SK-N-SH (cell line): Measurements from ENCODE around the gene LHPP. TPM values are rescaled to one million over a fixed set of nuclear protein-coding genes. Genes with fewer than 3 reads are reported as not detected.

ENCODE experiments used
- CTCF ChIA-PET: fragments of 300-600, 350-600 bp; formaldehyde crosslinking; extraction: SDS; loops from one replicate; lab custom pipeline; 2021; lab: Yijun Ruan, JAX
- POLR2A ChIA-PET: fragments of 350-600 bp; sonication (Branson Sonifier 250); formaldehyde crosslinking; extraction: SDS; loops from one replicate; lab custom pipeline; 2020; ENCODE audit warnings: antibody characterized with exemption, inconsistent platforms; lab: Yijun Ruan, JAX
- DNase-seq: peaks from one replicate; pipeline ENCODE4 v3.0.0; 2012
- H2AFZ ChIP-seq: fragments of 200-600 bp; sonication (generic); 2 replicates; pipeline ENCODE4 v1.8.1; 2016; ENCODE audit warnings: antibody characterized with exemption, mild to moderate bottlenecking, low read depth
- H3F3A ChIP-seq: fragments of 200-600 bp; sonication (generic); replicated peaks from 2 replicates; pipeline ENCODE3; 2016; ENCODE audit warnings: antibody characterized with exemption, mild to moderate bottlenecking; ENCODE audit not compliant: insufficient read depth
- H3K27ac ChIP-seq, 2 experiments: fragments of 200-500 bp in 1 of 2; fragments of 200-600 bp in 1 of 2; sonication (Bioruptor generic) in 1 of 2; sonication (generic), shearing (Covaris generic) in 1 of 2; 2 replicates each; pipeline versions ENCODE4 v1.5.1 to v1.6.1; 2014 to 2016; ENCODE audit warnings: low read depth in 2 of 2, inconsistent platforms in 1 of 2, low read length in 1 of 2, mild to moderate bottlenecking in 1 of 2, mixed read lengths in 1 of 2
- H3K27me3 ChIP-seq: fragments of 200-600 bp; sonication (generic), shearing (Covaris generic); 2 replicates; pipeline ENCODE4 v1.6.1; 2016; ENCODE audit warnings: mixed run types; ENCODE audit not compliant: insufficient read depth
- H3K36me3 ChIP-seq, 2 experiments: fragments of 200-500 bp in 1 of 2; fragments of 200-600 bp in 1 of 2; sonication (Bioruptor generic) in 1 of 2; sonication (generic) in 1 of 2; replicated peaks in 1 of 2; 2 replicates each; pipeline versions ENCODE3 to v1.5.1; 2014 to 2016; ENCODE audit warnings: low read length in 1 of 2, mild to moderate bottlenecking in 1 of 2; ENCODE audit not compliant: insufficient read depth in 2 of 2, control insufficient read depth in 1 of 2
- H3K4me1 ChIP-seq, 2 experiments: fragments of 200-500 bp in 1 of 2; fragments of 200-600 bp in 1 of 2; sonication (Bioruptor generic) in 1 of 2; sonication (generic), shearing (Covaris generic) in 1 of 2; 2 replicates each; pipeline versions ENCODE4 v1.5.1 to v1.6.1; 2014 to 2016; ENCODE audit warnings: low read depth in 1 of 2, low read length in 1 of 2, mixed run types in 1 of 2; ENCODE audit not compliant: insufficient read depth in 2 of 2, control insufficient read depth in 1 of 2
- H3K4me2 ChIP-seq: fragments of 200-600 bp; sonication (generic), shearing (Covaris generic); 2 replicates; pipeline ENCODE4 v1.6.1; 2017; ENCODE audit warnings: mixed run types
- H3K4me3 ChIP-seq, 2 experiments: fragments of 200-500 bp in 1 of 2; fragments of 200-600 bp in 1 of 2; sonication (Bioruptor generic) in 1 of 2; sonication (generic), shearing (Covaris generic) in 1 of 2; 2 replicates each; pipeline versions ENCODE4 v1.5.1 to v1.8.1; 2014 to 2016; ENCODE audit warnings: low read depth in 2 of 2, inconsistent platforms in 1 of 2, low read length in 1 of 2, mild to moderate bottlenecking in 1 of 2, mixed read lengths in 1 of 2, moderate library complexity in 1 of 2
- H3K79me2 ChIP-seq: fragments of 200-600 bp; sonication (generic); 2 replicates; pipeline ENCODE4 v1.8.1; 2017; ENCODE audit warnings: mild to moderate bottlenecking; ENCODE audit not compliant: insufficient read depth
- H3K9ac ChIP-seq: fragments of 200-600 bp; sonication (generic); 2 replicates; pipeline ENCODE4 v1.6.1; 2017; ENCODE audit warnings: mixed run types
- H3K9me2 ChIP-seq: fragments of 200-600 bp; sonication (generic); 2 replicates; pipeline ENCODE4 v1.6.1; 2017; ENCODE audit warnings: mixed run types
- H3K9me3 ChIP-seq: fragments of 200-600 bp; sonication (generic); 2 replicates; pipeline ENCODE4 v1.6.1; 2017; ENCODE audit warnings: mixed run types, mild to moderate bottlenecking, moderate library complexity
- H4K20me1 ChIP-seq: fragments of 200-600 bp; sonication (generic); 2 replicates; pipeline ENCODE4 v1.6.1; 2017; ENCODE audit warnings: mild to moderate bottlenecking, mixed run types; ENCODE audit not compliant: insufficient read depth
- CTCF ChIP-seq: fragments of 200-600 bp; sonication (generic); IDR thresholded peaks from 2 replicates; pipeline ENCODE4 v1.6.1; 2017; ENCODE audit warnings: antibody characterized with exemption, mild to moderate bottlenecking, moderate library complexity
- ELF1 ChIP-seq: IDR thresholded peaks from 2 replicates; pipeline ENCODE4 v1.4.0; 2012
- EP300 ChIP-seq, 2 experiments: IDR thresholded peaks; 2 replicates each; pipeline versions ENCODE4 v1.4.0 to v1.6.1; 2012; ENCODE audit warnings: borderline replicate concordance in 1 of 2, low read depth in 1 of 2, low read length in 1 of 2
- EZH2phosphoT487 ChIP-seq: fragments of 200-600 bp; sonication (generic); IDR thresholded peaks from 2 replicates; pipeline ENCODE4 v1.6.1; 2017; ENCODE audit warnings: low read depth, mixed run types, mild to moderate bottlenecking, antibody characterized with exemption, moderate library complexity, borderline replicate concordance
- FOXM1 ChIP-seq: IDR thresholded peaks from 2 replicates; pipeline ENCODE4 v1.4.0; 2012; ENCODE audit warnings: low read depth, mild to moderate bottlenecking
- IRF3 ChIP-seq: fragments of 150-350 bp; IDR thresholded peaks from 2 replicates; pipeline ENCODE4 v1.6.1; 2016; ENCODE audit warnings: mild to moderate bottlenecking, low read depth, low read length
- JUND ChIP-seq: IDR thresholded peaks from 2 replicates; pipeline ENCODE4 v1.4.0; 2012
- MAX ChIP-seq: IDR thresholded peaks from 2 replicates; pipeline ENCODE4 v1.4.0; 2012; ENCODE audit warnings: low read depth
- MEF2A ChIP-seq: IDR thresholded peaks from 2 replicates; pipeline ENCODE4 v1.4.0; 2012; ENCODE audit warnings: low read depth, borderline replicate concordance
- PBX3 ChIP-seq: IDR thresholded peaks from 2 replicates; pipeline ENCODE4; 2012
- POLR2AphosphoS5 ChIP-seq: IDR thresholded peaks from 2 replicates; pipeline ENCODE4 v1.6.1; 2012; ENCODE audit warnings: low read depth, low read length
- RAD21 ChIP-seq: IDR thresholded peaks from 2 replicates; pipeline ENCODE4 v1.6.1; 2012; ENCODE audit warnings: mild to moderate bottlenecking, low read length
- RFX5 ChIP-seq: IDR thresholded peaks from 2 replicates; pipeline ENCODE4 v1.6.1; 2012; ENCODE audit warnings: mild to moderate bottlenecking, improper control_type of control experiment, low read length
- RXRA ChIP-seq: IDR thresholded peaks from 2 replicates; pipeline ENCODE4 v1.4.0; 2012; ENCODE audit warnings: low read depth, mild to moderate bottlenecking, borderline replicate concordance
- YY1 ChIP-seq: IDR thresholded peaks from 2 replicates; pipeline ENCODE4 v1.4.0; 2012; ENCODE audit warnings: low read depth, mild to moderate bottlenecking
- WGBS: methylation state at CpG from one replicate; pipeline ENCODE4 v1.1.6; 2017; ENCODE audit warnings: low lambda C conversion rate; 5-methylcytosine and 5-hydroxymethylcytosine counted together
- polyA plus RNA-seq, 3 experiments: library from polyadenylated mRNA; depleted of rRNA; stranded (reverse); fragments of >200 nt; gene quantifications; 2 replicates each; pipeline ENCODE4 v1.2.3, GENCODE V29; 2012
- TF ChIP-seq, protein P1 (sequence below): IDR thresholded peaks from 2 replicates; pipeline ENCODE4 v1.4.0; 2012; ENCODE audit warnings: low read depth, borderline replicate concordance
- TF ChIP-seq, protein P2 (sequence below): IDR thresholded peaks from 2 replicates; pipeline ENCODE4 v1.4.0; 2012; ENCODE audit warnings: low read depth, borderline replicate concordance

LHPP gene
- polyA plus RNA-seq, 1 of the 3 experiments (the other 2 are of a cell fraction) = 29.8 TPM

- TF ChIP-seq MAX (no peak), POLR2AphosphoS5 (no peak), YY1 (no peak), EP300 (IDR thresholded peaks at IDR 0.05; ENCODE audit: borderline replicate concordance in 1 of 2, low read depth in 1 of 2, low read length in 1 of 2) (no peak), FOXM1 (no peak)
Measured at GRCh38 chr10:124509880-124510632, 48.4 kb downstream of the LHPP start (continued).

- no peaks in the 10 kb centered on the region for H3K36me3 ChIP-seq
- H2AFZ ChIP-seq = no peak overlapping the region
- H3K27ac ChIP-seq = no peak overlapping the region
- no peaks in the 10 kb centered on the region for H3F3A ChIP-seq
- DNase-seq = no peak
- no peaks in the 10 kb centered on the region for H4K20me1 ChIP-seq
- H3K79me2 ChIP-seq = no peaks in the 10 kb centered on the region
- H3K4me3 ChIP-seq = no peak overlapping the region
- no peaks in the 10 kb centered on the region for H3K27me3 ChIP-seq
- ChIA-PET CTCF (interaction anchor here (0.6 to 1.2 kb wide), 4 partner anchors 18 to 248 kb away, joined by 3 to 4 read pairs (median 4); no protein-coding TSS in a partner anchor), POLR2A (no interaction called here)
- WGBS = 76% methylated on average over 4 of the region's 10 CpGs
- H3K9ac ChIP-seq = no peak overlapping the region
- no peak for TF ChIP-seq IRF3
- TF ChIP-seq PBX3 = no peak
- TF ChIP-seq CTCF = no peak
- TF ChIP-seq JUND = no peak
- no peak for TF ChIP-seq RXRA
- TF ChIP-seq RFX5 = no peak
- TF ChIP-seq, protein P1, sequence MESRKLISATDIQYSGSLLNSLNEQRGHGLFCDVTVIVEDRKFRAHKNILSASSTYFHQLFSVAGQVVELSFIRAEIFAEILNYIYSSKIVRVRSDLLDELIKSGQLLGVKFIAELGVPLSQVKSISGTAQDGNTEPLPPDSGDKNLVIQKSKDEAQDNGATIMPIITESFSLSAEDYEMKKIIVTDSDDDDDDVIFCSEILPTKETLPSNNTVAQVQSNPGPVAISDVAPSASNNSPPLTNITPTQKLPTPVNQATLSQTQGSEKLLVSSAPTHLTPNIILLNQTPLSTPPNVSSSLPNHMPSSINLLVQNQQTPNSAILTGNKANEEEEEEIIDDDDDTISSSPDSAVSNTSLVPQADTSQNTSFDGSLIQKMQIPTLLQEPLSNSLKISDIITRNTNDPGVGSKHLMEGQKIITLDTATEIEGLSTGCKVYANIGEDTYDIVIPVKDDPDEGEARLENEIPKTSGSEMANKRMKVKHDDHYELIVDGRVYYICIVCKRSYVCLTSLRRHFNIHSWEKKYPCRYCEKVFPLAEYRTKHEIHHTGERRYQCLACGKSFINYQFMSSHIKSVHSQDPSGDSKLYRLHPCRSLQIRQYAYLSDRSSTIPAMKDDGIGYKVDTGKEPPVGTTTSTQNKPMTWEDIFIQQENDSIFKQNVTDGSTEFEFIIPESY = no peak
- no peak for TF ChIP-seq YY1
- TF ChIP-seq RAD21 = no peak
- no peak for TF ChIP-seq EZH2phosphoT487
- TF ChIP-seq, protein P2, sequence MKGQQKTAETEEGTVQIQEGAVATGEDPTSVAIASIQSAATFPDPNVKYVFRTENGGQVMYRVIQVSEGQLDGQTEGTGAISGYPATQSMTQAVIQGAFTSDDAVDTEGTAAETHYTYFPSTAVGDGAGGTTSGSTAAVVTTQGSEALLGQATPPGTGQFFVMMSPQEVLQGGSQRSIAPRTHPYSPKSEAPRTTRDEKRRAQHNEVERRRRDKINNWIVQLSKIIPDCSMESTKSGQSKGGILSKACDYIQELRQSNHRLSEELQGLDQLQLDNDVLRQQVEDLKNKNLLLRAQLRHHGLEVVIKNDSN = no peak
- TF ChIP-seq ELF1 = no peak
- no peak for TF ChIP-seq POLR2AphosphoS5
- no peak for TF ChIP-seq MEF2A
- no peaks in the 10 kb centered on the region for H3K4me1 ChIP-seq
- H3K4me2 ChIP-seq = no peak overlapping the region
- no peaks in the 10 kb centered on the region for H3K9me3 ChIP-seq
- no peaks in the 10 kb centered on the region for H3K9me2 ChIP-seq
Measured at GRCh38 chr10:124510759-124511158, 49.1 kb downstream of the LHPP start.
